Keratinocyte (primary cell): ENCODE results near the gene LRRC28. TPM values are rescaled to one million over a fixed set of nuclear protein-coding genes. Genes with fewer than 3 reads are reported as not detected.

Experiments
- DNase-seq: peaks from one replicate; pipeline ENCODE4 v3.0.0-alpha.2; 2011; ENCODE audit warnings: low read depth, missing footprints, low spot score
- FAIRE-seq: peaks from 2 replicates; lab custom pipeline; 2011; peaks lifted over from hg19 to GRCh38; lab: Jason Lieb, UNC
- H2AFZ ChIP-seq: 2 replicates; pipeline ENCODE4 v1.6.0; 2012; ENCODE audit warnings: low read length, control low read depth, inconsistent platforms; ENCODE audit not compliant: control insufficient read depth
- H3K27ac ChIP-seq: 2 replicates; pipeline ENCODE4 v1.5.1; 2011; ENCODE audit warnings: low read length; ENCODE audit not compliant: control insufficient read depth, insufficient read depth
- H3K27me3 ChIP-seq: 3 replicates; pipeline ENCODE4 v1.6.0; 2011; ENCODE audit warnings: low read length; ENCODE audit not compliant: control insufficient read depth, insufficient read depth; ENCODE audit errors: extremely low read depth
- H3K36me3 ChIP-seq, 2 experiments: 2 replicates in 1 of 2; 3 replicates in 1 of 2; pipeline ENCODE4 v1.5.1; 2011; ENCODE audit warnings: low read length in 2 of 2, mild to moderate bottlenecking in 1 of 2; ENCODE audit not compliant: control insufficient read depth in 2 of 2, insufficient read depth in 2 of 2; ENCODE audit errors: extremely low read depth in 1 of 2
- H3K4me1 ChIP-seq: 3 replicates; pipeline ENCODE4 v1.5.1; 2011; ENCODE audit warnings: low read length; ENCODE audit not compliant: control insufficient read depth, insufficient read depth; ENCODE audit errors: extremely low read depth
- H3K4me2 ChIP-seq: 3 replicates; pipeline ENCODE4 v1.6.0; 2011; ENCODE audit warnings: low read depth, low read length; ENCODE audit not compliant: control insufficient read depth, insufficient read depth; ENCODE audit errors: extremely low read depth
- H3K4me3 ChIP-seq, 3 experiments: fragments of 200-600 bp in 1 of 3; sonication (generic) in 1 of 3; 2 replicates in 2 of 3; 3 replicates in 1 of 3; pipeline ENCODE4 v1.5.1; 2011 to 2016; ENCODE audit warnings: low read length in 3 of 3, mild to moderate bottlenecking in 3 of 3, control low read depth in 2 of 3, inconsistent platforms in 1 of 3, low read depth in 1 of 3, mixed read lengths in 1 of 3, mixed run types in 1 of 3, moderate library complexity in 1 of 3; ENCODE audit not compliant: control insufficient read depth in 2 of 3, insufficient read depth in 2 of 3; ENCODE audit errors: extremely low read depth in 1 of 3
- H3K79me2 ChIP-seq: 2 replicates; pipeline ENCODE4 v1.6.0; 2012; ENCODE audit warnings: low read length; ENCODE audit not compliant: control insufficient read depth, insufficient read depth
- H3K9ac ChIP-seq: 3 replicates; pipeline ENCODE4 v1.6.0; 2011; ENCODE audit warnings: low read length; ENCODE audit not compliant: control insufficient read depth, insufficient read depth; ENCODE audit errors: extremely low read depth
- H3K9me1 ChIP-seq: 3 replicates; pipeline ENCODE4 v1.6.0; 2011; ENCODE audit warnings: low read length; ENCODE audit not compliant: control insufficient read depth, insufficient read depth; ENCODE audit errors: extremely low read depth
- H3K9me3 ChIP-seq: 2 replicates; pipeline ENCODE4 v1.5.1; 2012; ENCODE audit warnings: low read depth, low read length; ENCODE audit not compliant: control insufficient read depth
- H4K20me1 ChIP-seq: 3 replicates; pipeline ENCODE4 v1.6.0; 2011; ENCODE audit warnings: low read length; ENCODE audit not compliant: control insufficient read depth, insufficient read depth; ENCODE audit errors: extremely low read depth
- CTCF ChIP-seq, 3 experiments: IDR thresholded peaks in 1 of 3; conservative IDR thresholded peaks in 1 of 3; optimal IDR thresholded peaks in 1 of 3; 2 replicates in 2 of 3; 3 replicates in 1 of 3; pipeline versions ENCODE3 to v1.5.1; 2011; ENCODE audit warnings: low read length in 3 of 3, mild to moderate bottlenecking in 3 of 3, moderate library complexity in 2 of 3, control low read depth in 1 of 3, inconsistent platforms in 1 of 3; ENCODE audit not compliant: insufficient read depth in 2 of 3; ENCODE audit errors: extremely low read depth in 1 of 3
- EZH2 ChIP-seq: IDR thresholded peaks from one replicate; pipeline ENCODE4 v1.6.1; 2012; ENCODE audit warnings: inconsistent platforms, mild to moderate bottlenecking, low read length, moderate library complexity
- dilution Hi-C: fragments of 300-500 bp; cut with MboI; formaldehyde crosslinking; loops from one replicate; pipeline ENCODE4 v1.7.0; 2020; ENCODE audit warnings: low sequenced_read_pairs; ENCODE audit not compliant: extremely low pct_ligation_motif_present
- polyA plus RNA-seq, 5 experiments: library from polyadenylated mRNA; depleted of rRNA in 3 of 5; stranded (reverse) in 3 of 5; stranded (forward) in 1 of 5; unstranded in 1 of 5; fragments of >200 nt; gene quantifications; 1 replicate in 1 of 5; 2 replicates in 3 of 5; 3 replicates in 1 of 5; pipeline versions ENCODE4 v1.2.1 to v1.2.3, GENCODE V29; 2011 to 2012; ENCODE audit warnings: missing spikeins in 2 of 5, low read depth in 1 of 5, low replicate concordance in 1 of 5

Gene LRRC28
- polyA plus RNA-seq, 1 donor (not counting 4 experiments of a cell fraction or from before 2014, with no cell fraction given): 25.1 TPM

GRCh38 chr15:99306694-99307338 is 55.5 kb downstream of the LRRC28 start:
- no peak for DNase-seq
- H3K79me2 ChIP-seq: no peaks in the 10 kb centered on the region
- peak overlapping the region; percentile 15 for H3K9ac ChIP-seq
- peak overlapping the region; percentile 83 for H3K4me2 ChIP-seq
- H3K27ac ChIP-seq: peak overlapping the region; percentile 15
- H3K4me3 ChIP-seq: peak overlapping the region in 1 of 3 experiments; percentile 29
- H3K27me3 ChIP-seq: no peaks in the 10 kb centered on the region
- dilution Hi-C loops: no loop called here
- H4K20me1 ChIP-seq: no peaks in the 10 kb centered on the region
- FAIRE-seq: peak; percentile 74
- H3K4me1 ChIP-seq: peaks cover 15% of the 10 kb centered on the region
- no peaks in the 10 kb centered on the region for H3K9me1 ChIP-seq
- TF ChIP-seq CTCF (optimal IDR thresholded peaks at IDR 0.05 in 1 of 3, IDR thresholded peaks at IDR 0.05 in 1 of 3, conservative IDR thresholded peaks at IDR 0.05 in 1 of 3; ENCODE audit: extremely low read depth in 1 of 3, insufficient read depth in 2 of 3, low read length in 3 of 3) (no peak), EZH2 (no peak)
- H3K36me3 ChIP-seq: no peaks in the 10 kb centered on the region
- no peaks in the 10 kb centered on the region for H3K9me3 ChIP-seq
- peak overlapping the region; percentile 96 for H2AFZ ChIP-seq

GRCh38 chr15:99307735-99308134 is 56.5 kb downstream of the LRRC28 start:
- no peak overlapping the region for H3K9ac ChIP-seq
- no peak overlapping the region for H3K4me3 ChIP-seq
- H3K36me3 ChIP-seq: no peaks in the 10 kb centered on the region
- DNase-seq: no peak
- H3K27ac ChIP-seq: no peak overlapping the region
- no peaks in the 10 kb centered on the region for H3K79me2 ChIP-seq
- H3K4me2 ChIP-seq: no peak overlapping the region
- dilution Hi-C loops: no loop called here
- no peaks in the 10 kb centered on the region for H3K27me3 ChIP-seq
- H3K9me1 ChIP-seq: no peaks in the 10 kb centered on the region
- TF ChIP-seq EZH2 (no peak), CTCF (optimal IDR thresholded peaks at IDR 0.05 in 1 of 3, IDR thresholded peaks at IDR 0.05 in 1 of 3, conservative IDR thresholded peaks at IDR 0.05 in 1 of 3; ENCODE audit: extremely low read depth in 1 of 3, insufficient read depth in 2 of 3, low read length in 3 of 3) (no peak)
- no peaks in the 10 kb centered on the region for H4K20me1 ChIP-seq
- H3K9me3 ChIP-seq: no peaks in the 10 kb centered on the region
- no peak overlapping the region for H2AFZ ChIP-seq
- FAIRE-seq: no peak
- H3K4me1 ChIP-seq: peaks cover 15% of the 10 kb centered on the region
